ENCODE results near the gene TNFAIP2. TPM values are rescaled to one million over a fixed set of nuclear protein-coding genes. Genes with fewer than 3 reads are reported as not detected.
A peak's percentile ranks its signal among the peaks of the same experiment; 100 is the strongest.

TNFAIP2 gene, protein sequence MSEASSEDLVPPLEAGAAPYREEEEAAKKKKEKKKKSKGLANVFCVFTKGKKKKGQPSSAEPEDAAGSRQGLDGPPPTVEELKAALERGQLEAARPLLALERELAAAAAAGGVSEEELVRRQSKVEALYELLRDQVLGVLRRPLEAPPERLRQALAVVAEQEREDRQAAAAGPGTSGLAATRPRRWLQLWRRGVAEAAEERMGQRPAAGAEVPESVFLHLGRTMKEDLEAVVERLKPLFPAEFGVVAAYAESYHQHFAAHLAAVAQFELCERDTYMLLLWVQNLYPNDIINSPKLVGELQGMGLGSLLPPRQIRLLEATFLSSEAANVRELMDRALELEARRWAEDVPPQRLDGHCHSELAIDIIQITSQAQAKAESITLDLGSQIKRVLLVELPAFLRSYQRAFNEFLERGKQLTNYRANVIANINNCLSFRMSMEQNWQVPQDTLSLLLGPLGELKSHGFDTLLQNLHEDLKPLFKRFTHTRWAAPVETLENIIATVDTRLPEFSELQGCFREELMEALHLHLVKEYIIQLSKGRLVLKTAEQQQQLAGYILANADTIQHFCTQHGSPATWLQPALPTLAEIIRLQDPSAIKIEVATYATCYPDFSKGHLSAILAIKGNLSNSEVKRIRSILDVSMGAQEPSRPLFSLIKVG
- total RNA-seq = 100 to 1,000 TPM in 4 of 9 donors, 10 to 100 TPM in 4, 1 to 10 TPM in 1; 5.2 to 290 (median 82.9) TPM
- 100 to 1,000 TPM in 2 of 3 donors, 10 to 100 TPM in 1; 28.3 to 615 (median 532) TPM for polyA plus RNA-seq
- long read RNA-seq, donor 1 = 0 reads
- long read RNA-seq, donor 2 = 0 reads
- long read RNA-seq, donor 3 = 0 reads
- long read RNA-seq, donor 4, partial matches to known transcripts = 2 of 15 reads
- long read RNA-seq, donor 4, other reads (novel, unspliced or antisense) = 13 of 15 reads
- long read RNA-seq, donor 5, full-length matches to known transcripts = 30 of 159 reads
- long read RNA-seq, donor 5, partial matches to known transcripts = 79 of 159 reads
- long read RNA-seq, donor 5, other reads (novel, unspliced or antisense) = 50 of 159 reads
- long read RNA-seq, donor 6, partial matches to known transcripts = 3 of 47 reads
- long read RNA-seq, donor 6, other reads (novel, unspliced or antisense) = 44 of 47 reads
- long read RNA-seq, donor 7 = 0 reads
- long read RNA-seq, donor 8 = 0 reads
- long read RNA-seq, donor 9 = 0 reads
- long read RNA-seq, donor 10, partial matches to known transcripts = 10 of 10 reads
- long read RNA-seq, donor 10, other reads (novel, unspliced or antisense) = 0 of 10 reads

DNA sequence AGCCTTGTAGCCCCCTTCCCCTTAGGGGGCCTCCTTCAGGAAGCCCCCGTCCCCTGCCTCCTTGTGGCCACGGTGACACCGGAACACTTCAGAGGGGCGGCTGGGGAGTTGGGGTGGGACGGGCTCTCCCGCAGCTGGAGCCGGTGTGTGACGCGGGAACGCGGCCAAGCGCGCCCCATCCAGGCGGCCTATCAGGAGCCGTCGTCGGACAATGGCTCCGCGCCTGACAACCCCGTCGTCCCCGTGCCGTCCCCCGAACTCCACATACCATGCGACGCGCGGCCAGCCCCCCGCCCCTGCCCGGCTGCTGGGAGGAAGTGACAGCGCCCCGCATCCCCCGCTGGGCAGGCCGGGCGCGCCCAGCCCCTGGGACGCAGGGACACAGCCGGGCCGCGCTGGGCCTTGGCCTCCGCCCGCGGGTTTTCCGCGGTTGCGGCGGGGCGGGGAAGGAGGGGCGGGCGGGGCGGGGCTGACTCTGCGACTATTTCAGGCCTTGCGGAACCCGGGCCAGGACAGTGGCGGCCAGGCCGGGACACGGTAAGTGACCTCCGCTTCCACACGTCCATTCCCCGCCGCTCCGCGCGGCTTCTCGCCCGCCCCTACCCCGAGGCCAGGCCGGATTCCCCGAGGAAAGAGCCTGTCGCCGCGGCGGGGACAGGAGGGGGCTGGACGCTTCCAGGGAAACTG is at the start of gene TNFAIP2:
Gene TNFAIP2 (plus strand): TSS at position 515 of the 687 bp plus-strand sequence. CDS start 2,997 bp downstream, outside the sequence.
- peak; percentile 54 to 77 (median 64) for DNase-seq
- peaks cover 16 to 64% of the 10 kb centered on the region in 2 donors for H3K4me1 ChIP-seq (replicated peaks in 1 of 2)
- WGBS, 4 donors = 6 to 8% (median 7%) methylated on average over 7 to 74 of the region's 74 CpGs; no CpG with 5 or more reads in 1 of the 4 donors
- intact Hi-C loops (cut with DNase I) = no loop called here
- H3K9me3 ChIP-seq (replicated peaks in 1 of 3) = no peaks in the 10 kb centered on the region
- no peaks in the 10 kb centered on the region for H3K27me3 ChIP-seq
- H3K4me3 ChIP-seq = peak within 1 kb of the TSS in 3 of 4 donors; percentile 52 to 89 (median 63)
- TF ChIP-seq, protein P1, sequence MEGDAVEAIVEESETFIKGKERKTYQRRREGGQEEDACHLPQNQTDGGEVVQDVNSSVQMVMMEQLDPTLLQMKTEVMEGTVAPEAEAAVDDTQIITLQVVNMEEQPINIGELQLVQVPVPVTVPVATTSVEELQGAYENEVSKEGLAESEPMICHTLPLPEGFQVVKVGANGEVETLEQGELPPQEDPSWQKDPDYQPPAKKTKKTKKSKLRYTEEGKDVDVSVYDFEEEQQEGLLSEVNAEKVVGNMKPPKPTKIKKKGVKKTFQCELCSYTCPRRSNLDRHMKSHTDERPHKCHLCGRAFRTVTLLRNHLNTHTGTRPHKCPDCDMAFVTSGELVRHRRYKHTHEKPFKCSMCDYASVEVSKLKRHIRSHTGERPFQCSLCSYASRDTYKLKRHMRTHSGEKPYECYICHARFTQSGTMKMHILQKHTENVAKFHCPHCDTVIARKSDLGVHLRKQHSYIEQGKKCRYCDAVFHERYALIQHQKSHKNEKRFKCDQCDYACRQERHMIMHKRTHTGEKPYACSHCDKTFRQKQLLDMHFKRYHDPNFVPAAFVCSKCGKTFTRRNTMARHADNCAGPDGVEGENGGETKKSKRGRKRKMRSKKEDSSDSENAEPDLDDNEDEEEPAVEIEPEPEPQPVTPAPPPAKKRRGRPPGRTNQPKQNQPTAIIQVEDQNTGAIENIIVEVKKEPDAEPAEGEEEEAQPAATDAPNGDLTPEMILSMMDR (IDR thresholded peaks at IDR 0.05) = no peak
- peak; percentile 67 to 76 for TF ChIP-seq POLR2A (IDR thresholded peaks at IDR 0.05)
- no peaks in the 10 kb centered on the region for H3K36me3 ChIP-seq (replicated peaks in 1 of 2)
- peak within 1 kb of the TSS; percentile 77 to 98 (median 87) for H3K27ac ChIP-seq

DNA sequence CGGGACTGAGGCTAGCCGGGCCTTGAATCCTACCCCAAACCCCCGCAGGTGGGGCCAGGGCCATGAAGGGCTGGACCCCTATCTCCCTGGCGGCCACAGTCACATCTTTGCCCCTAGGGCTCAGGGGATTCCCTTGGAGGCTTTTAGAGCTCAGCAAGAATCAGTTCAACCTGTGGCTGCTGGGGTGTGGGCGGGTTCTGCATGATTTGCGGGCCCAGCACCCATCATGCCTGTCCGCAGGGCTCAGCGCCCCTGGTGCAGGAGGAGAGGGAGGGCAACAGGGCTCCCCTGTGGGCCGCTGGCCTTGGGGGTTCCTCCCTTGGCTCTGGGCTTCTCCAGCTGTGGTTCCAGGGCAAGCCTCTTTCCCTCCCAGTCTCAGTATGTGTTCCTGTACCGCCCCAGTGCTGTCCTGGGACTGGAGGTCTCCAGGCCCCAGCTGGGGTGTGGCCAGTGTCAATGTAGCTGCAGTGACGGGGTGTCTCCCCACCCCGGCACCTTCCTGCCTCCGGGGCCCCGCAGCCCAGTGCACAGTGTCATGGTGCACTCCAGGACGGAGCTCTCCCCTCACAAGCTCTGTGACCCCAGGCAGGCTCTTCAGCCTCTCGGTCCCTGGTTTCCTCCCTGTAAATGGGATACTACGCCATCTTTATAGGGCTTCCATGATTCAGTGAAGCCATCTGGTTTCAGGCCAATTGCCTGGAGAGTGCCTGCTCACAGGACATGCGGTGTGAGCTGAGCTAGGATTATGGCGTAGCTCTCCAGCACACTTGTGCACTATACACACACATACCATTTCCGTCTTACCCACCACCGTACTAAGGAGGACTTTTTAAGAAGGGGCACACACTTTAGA is 49.2 kb upstream of the TNFAIP2 start:
- Histone ChIP-seq H3K4me3 (no peak overlapping the region), H3K9me3 (replicated peaks in 1 of 3) (no peaks in the 10 kb centered on the region), H3K27ac (peak overlapping the region in 1 of 5 donors; percentile 39), H3K36me3 (replicated peaks in 1 of 2) (no peaks in the 10 kb centered on the region), H3K4me1 (replicated peaks in 1 of 2) (peaks cover 5 to 8% of the 10 kb centered on the region in 2 donors), H3K27me3 (no peaks in the 10 kb centered on the region)
- intact Hi-C loops (cut with DNase I) = no loop called here
- TF ChIP-seq, protein P1 (IDR thresholded peaks at IDR 0.05) = no peak
- no peak for TF ChIP-seq POLR2A (IDR thresholded peaks at IDR 0.05)
- WGBS, 4 donors = 74 to 85% (median 79%) methylated on average over 11 to 21 of the region's 21 CpGs
- no peak for DNase-seq

DNA sequence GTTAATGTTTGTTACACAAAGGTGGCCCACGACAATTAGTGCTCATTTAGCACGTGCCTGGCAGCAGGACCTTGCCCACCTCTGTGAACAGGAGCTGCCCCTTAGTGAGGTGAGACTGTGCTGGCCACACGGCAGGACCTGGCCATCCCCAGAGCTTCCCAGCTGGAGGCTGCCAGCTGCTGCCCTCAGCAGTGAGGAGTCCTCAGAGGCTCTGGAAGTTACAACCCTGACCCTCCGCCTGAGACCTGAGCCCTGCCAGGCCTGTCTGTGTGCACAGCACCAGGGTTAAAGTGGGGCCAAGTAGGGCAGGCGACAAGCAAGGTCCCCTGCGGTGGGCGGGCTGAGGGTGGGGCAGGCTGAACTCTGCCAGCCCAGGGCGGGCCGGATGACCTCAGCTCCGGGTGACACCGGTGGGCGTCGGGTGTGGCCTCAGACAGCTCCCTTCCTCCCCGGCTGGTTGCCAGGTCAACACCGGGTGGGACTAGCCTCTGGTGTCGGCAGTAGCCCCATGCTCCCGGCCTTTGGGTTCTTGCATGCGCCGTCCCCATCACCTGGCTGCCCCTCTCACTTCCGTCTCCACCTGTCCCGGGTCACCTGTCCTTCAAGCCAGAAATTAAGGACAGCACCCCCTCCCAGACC is 48.4 kb upstream of the TNFAIP2 start:
- intact Hi-C loops (cut with DNase I) = loop anchor here in 1 of 2 donors (5.0 kb wide), 1 partner anchor 217 kb away; no protein-coding TSS in a partner anchor
- no peaks in the 10 kb centered on the region for H3K9me3 ChIP-seq (replicated peaks in 1 of 3)
- peak overlapping the region in 3 of 5 donors; percentile 5 to 39 (median 37) for H3K27ac ChIP-seq
- no peaks in the 10 kb centered on the region for H3K27me3 ChIP-seq
- peaks cover 5 to 8% of the 10 kb centered on the region in 2 donors for H3K4me1 ChIP-seq (replicated peaks in 1 of 2)
- peak overlapping the region in 2 of 4 donors; percentile 21 to 38 for H3K4me3 ChIP-seq
- H3K36me3 ChIP-seq (replicated peaks in 1 of 2) = no peaks in the 10 kb centered on the region
- DNase-seq = peak; percentile 49 to 75 (median 69)
- TF ChIP-seq, protein P1 (IDR thresholded peaks at IDR 0.05) = no peak
- TF ChIP-seq POLR2A (IDR thresholded peaks at IDR 0.05) = no peak
- 14 to 17% (median 15%) methylated on average over 4 to 21 of the region's 21 CpGs for WGBS, 4 donors
